SU-DHL-6 (cell line): ENCODE data around the gene MED1.

Experiments used
- CTCF ChIP-seq: fragments of 200-600 bp; sonication (generic); IDR thresholded peaks from one replicate; pipeline ENCODE4 v1.5.1; 2017; ENCODE audit warnings: antibody characterized with exemption, mild to moderate bottlenecking, low read length, moderate library complexity; ENCODE audit not compliant: insufficient read depth, poor library complexity, severe bottlenecking
- EZH2phosphoT487 ChIP-seq: fragments of 200-600 bp; sonication (generic), shearing (Covaris generic); conservative IDR thresholded peaks from 2 replicates; pipeline ENCODE4 v1.6.1; 2018; ENCODE audit warnings: mild to moderate bottlenecking, antibody characterized with exemption, low read length, moderate library complexity, mixed read lengths

DNA sequence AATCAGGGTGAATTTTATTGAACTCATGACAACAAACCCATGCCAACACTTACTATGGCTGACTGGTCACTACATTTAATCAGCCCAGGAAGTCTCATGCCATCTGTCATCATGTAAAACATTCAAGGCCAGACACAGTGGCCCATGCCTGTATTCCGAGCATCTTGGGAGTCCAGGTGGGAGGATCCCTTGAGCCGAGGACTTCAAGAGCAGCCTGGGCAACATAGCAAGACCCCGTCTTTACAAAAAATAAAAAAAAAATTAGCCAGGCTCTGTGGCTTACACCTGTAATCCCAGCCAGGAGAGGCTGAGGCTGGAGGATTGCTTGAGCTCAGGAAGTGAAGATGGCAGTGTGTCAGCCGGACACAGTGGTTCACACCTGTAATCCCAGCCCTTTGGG, 4.9 kb upstream of the MED1 start:
- TF ChIP-seq CTCF: no peak
- no peak for TF ChIP-seq EZH2phosphoT487
